Endothelial cell of umbilical vein (primary cell): Measurements from ENCODE around the gene ACHE.

Experiments used
- EZH2 ChIP-seq: IDR thresholded peaks from 2 replicates; pipeline ENCODE4 v1.6.1; 2012; ENCODE audit warnings: borderline replicate concordance, low read depth, mild to moderate bottlenecking, moderate library complexity, low read length, inconsistent platforms; ENCODE audit not compliant: severe bottlenecking
- FOS ChIP-seq: IDR thresholded peaks from 2 replicates; pipeline ENCODE4 v1.6.1; 2011; ENCODE audit warnings: mild to moderate bottlenecking, low read length, moderate library complexity, borderline replicate concordance; ENCODE audit not compliant: insufficient read depth
- GATA2 ChIP-seq: IDR thresholded peaks from 2 replicates; pipeline ENCODE4 v1.7.0; 2011; ENCODE audit warnings: low read depth, mild to moderate bottlenecking, moderate library complexity, mixed read lengths, low read length; ENCODE audit not compliant: insufficient read length, insufficient read depth
- JUN ChIP-seq: IDR thresholded peaks from 2 replicates; pipeline ENCODE4 v1.6.1; 2011; ENCODE audit warnings: borderline replicate concordance, low read depth; ENCODE audit not compliant: insufficient read length, insufficient read depth
- MYC ChIP-seq: IDR thresholded peaks from one replicate; pipeline ENCODE4 v1.6.1; 2011; ENCODE audit warnings: mild to moderate bottlenecking, low read depth, low read length
- POLR2A ChIP-seq: IDR thresholded peaks from 2 replicates; pipeline ENCODE4 v1.6.1; 2012; ENCODE audit warnings: low read depth, mild to moderate bottlenecking, control low read depth, low read length
- POLR2AphosphoS5 ChIP-seq: IDR thresholded peaks from 2 replicates; pipeline ENCODE4 v1.6.1; 2012; ENCODE audit warnings: low read depth, mild to moderate bottlenecking, control low read depth, low read length, moderate library complexity; ENCODE audit not compliant: insufficient read depth
- TF ChIP-seq, protein P1 (sequence below), 2 donors: IDR thresholded peaks; 1 replicate in 1 of 2; 2 replicates in 1 of 2; pipeline ENCODE4 v1.5.1; 2011; ENCODE audit warnings: low read length in 2 of 2, mild to moderate bottlenecking in 2 of 2, moderate library complexity in 2 of 2, control low read depth in 1 of 2, inconsistent platforms in 1 of 2, low read depth in 1 of 2; ENCODE audit not compliant: insufficient read depth in 1 of 2; ENCODE audit errors: extremely low read depth in 1 of 2
- TF ChIP-seq, protein P2 (sequence below): IDR thresholded peaks from 2 replicates; pipeline ENCODE4 v1.6.1; 2011; ENCODE audit not compliant: insufficient read depth, insufficient read length

DNA sequence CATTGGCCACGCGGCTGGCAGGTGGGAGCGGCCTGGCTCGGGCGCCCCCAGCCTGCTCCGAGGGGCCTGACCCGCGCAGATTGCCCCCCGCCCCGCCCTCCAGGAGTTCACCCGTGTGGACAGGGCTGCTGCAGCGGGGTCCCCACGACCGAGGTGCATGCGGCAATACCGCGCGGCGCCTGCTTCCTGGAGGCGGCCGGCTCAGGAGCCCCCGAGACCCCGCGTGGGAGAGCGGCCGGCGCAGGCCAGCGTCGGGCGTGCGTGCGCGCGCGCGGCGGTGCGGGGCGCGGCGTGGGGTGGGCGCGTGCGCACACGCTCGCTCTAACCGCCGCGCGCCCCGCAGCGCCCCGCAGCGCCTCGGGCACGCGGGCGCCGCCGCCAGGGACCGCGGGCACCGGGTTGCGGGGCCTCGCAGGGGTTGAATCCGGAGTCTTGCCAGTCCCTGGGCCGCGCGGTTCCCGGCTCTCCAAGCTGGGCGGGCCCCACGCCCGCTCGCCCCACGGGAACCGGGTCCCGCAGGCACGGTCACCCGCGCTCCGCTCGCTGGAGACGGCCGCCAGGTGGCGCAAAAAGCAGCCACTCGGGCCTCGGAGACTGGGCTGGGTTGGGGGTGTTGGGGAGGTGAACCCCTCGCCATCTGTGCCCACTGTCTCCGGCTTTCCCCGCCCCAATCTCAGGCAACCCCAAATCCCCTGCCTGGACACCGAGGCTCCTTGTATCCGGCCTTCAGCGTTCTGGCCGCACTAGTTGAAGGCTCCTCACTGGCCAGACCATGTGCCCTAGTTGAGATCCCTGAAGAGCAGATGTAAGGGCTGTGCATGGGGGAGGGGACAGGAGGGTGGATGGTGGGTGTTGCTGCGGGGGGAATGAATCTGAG lies 1.3 kb upstream of the ACHE start:
- TF ChIP-seq, protein P1, sequence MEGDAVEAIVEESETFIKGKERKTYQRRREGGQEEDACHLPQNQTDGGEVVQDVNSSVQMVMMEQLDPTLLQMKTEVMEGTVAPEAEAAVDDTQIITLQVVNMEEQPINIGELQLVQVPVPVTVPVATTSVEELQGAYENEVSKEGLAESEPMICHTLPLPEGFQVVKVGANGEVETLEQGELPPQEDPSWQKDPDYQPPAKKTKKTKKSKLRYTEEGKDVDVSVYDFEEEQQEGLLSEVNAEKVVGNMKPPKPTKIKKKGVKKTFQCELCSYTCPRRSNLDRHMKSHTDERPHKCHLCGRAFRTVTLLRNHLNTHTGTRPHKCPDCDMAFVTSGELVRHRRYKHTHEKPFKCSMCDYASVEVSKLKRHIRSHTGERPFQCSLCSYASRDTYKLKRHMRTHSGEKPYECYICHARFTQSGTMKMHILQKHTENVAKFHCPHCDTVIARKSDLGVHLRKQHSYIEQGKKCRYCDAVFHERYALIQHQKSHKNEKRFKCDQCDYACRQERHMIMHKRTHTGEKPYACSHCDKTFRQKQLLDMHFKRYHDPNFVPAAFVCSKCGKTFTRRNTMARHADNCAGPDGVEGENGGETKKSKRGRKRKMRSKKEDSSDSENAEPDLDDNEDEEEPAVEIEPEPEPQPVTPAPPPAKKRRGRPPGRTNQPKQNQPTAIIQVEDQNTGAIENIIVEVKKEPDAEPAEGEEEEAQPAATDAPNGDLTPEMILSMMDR (IDR thresholded peaks at IDR 0.05; ENCODE audit: extremely low read depth in 1 of 2, insufficient read depth in 1 of 2, low read depth in 1 of 2, low read length in 2 of 2), result peak; percentile 71 to 88
- TF ChIP-seq, protein P2, sequence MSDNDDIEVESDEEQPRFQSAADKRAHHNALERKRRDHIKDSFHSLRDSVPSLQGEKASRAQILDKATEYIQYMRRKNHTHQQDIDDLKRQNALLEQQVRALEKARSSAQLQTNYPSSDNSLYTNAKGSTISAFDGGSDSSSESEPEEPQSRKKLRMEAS, result no peak
- TF ChIP-seq MYC (no peak), EZH2 (peak; percentile 54), POLR2A (no peak), POLR2AphosphoS5 (no peak), FOS (no peak), JUN (no peak), GATA2 (no peak)
